GM12874 (cell line): ENCODE results near the gene ITPK1.

Experiments
- CTCF ChIP-seq: IDR thresholded peaks from 2 replicates; pipeline ENCODE4 v1.5.1; 2011; ENCODE audit warnings: low read depth, mild to moderate bottlenecking, control low read depth, low read length, moderate library complexity; ENCODE audit not compliant: insufficient read depth

The ITPK1 gene

GRCh38 chr14:93109572-93110481 lies 5.9 kb downstream of the ITPK1 start:
- TF ChIP-seq CTCF, result no peak

- no peak for TF ChIP-seq CTCF
These were observed 7.6 kb downstream of the ITPK1 start for GRCh38 chr14:93108105-93108504.

- no peak for TF ChIP-seq CTCF
These were observed 8.3 kb downstream of the ITPK1 start for GRCh38 chr14:93107453-93107852.

- TF ChIP-seq CTCF, result no peak
These were observed 9.1 kb downstream of the ITPK1 start for GRCh38 chr14:93106541-93107156.

- TF ChIP-seq CTCF, result no peak
These were observed 10.4 kb downstream of the ITPK1 start for GRCh38 chr14:93105362-93105761.

GRCh38 chr14:93104961-93105360 lies 10.8 kb downstream of the ITPK1 start:
- TF ChIP-seq CTCF, result peak; percentile 33; the same call in 1 of the 2 replicates

GRCh38 chr14:93103392-93104080 lies 12.2 kb downstream of the ITPK1 start:
- no peak for TF ChIP-seq CTCF
